HAP-1 (cell line): ENCODE measurements around the gene MAPK8.

Source experiments
- DNase-seq, 2 experiments: peaks; one replicate each; pipeline ENCODE4 v3.0.0-alpha.2; 2016 to 2020; ENCODE audit warnings: low spot score in 2 of 2
- H3K27me3 ChIP-seq: fragments of 250-450 bp; sonication (Bioruptor Pico); 2 replicates; pipeline ENCODE4 v1.5.1; 2020; ENCODE audit warnings: low read depth, mild to moderate bottlenecking, moderate library complexity
- H3K36me3 ChIP-seq: fragments of 250-450 bp; sonication (Bioruptor Pico); replicated peaks from 2 replicates; pipeline ENCODE4 v1.5.1; 2020; ENCODE audit warnings: mild to moderate bottlenecking
- H3K4me1 ChIP-seq: fragments of 250-450 bp; sonication (Bioruptor Pico); 2 replicates; pipeline ENCODE4 v1.5.1; 2020; ENCODE audit warnings: mild to moderate bottlenecking
- H3K4me3 ChIP-seq: fragments of 250-450 bp; sonication (Bioruptor Pico); 2 replicates; pipeline ENCODE4 v1.5.1; 2020; ENCODE audit warnings: mild to moderate bottlenecking, moderate library complexity
- H3K9me3 ChIP-seq: fragments of 250-450 bp; sonication (Bioruptor Pico); 2 replicates; pipeline ENCODE4 v1.5.1; 2020; ENCODE audit warnings: mild to moderate bottlenecking, moderate library complexity
- in situ Hi-C: fragments of 300-500 bp; cut with MboI; formaldehyde crosslinking; loops from 3 replicates; pipeline ENCODE4 v1.14.3; 2020; ENCODE audit warnings: low sequenced_read_pairs, inconsistent platforms, mixed read lengths

The MAPK8 gene

GRCh38 chr10:48450741-48451466 lies 144.4 kb downstream of the MAPK8 start:
- Histone ChIP-seq H3K36me3 (no peaks in the 10 kb centered on the region), H3K9me3 (no peaks in the 10 kb centered on the region), H3K27me3 (no peaks in the 10 kb centered on the region), H3K4me3 (no peak overlapping the region), H3K4me1 (no peaks in the 10 kb centered on the region)
- DNase-seq, result no peak
- in situ Hi-C loops, result no loop called here

- DNase-seq, result no peak
- no peaks in the 10 kb centered on the region for H3K36me3 ChIP-seq
- no peaks in the 10 kb centered on the region for H3K27me3 ChIP-seq
- no peaks in the 10 kb centered on the region for H3K4me1 ChIP-seq
- in situ Hi-C loops, result no loop called here
- no peak overlapping the region for H3K4me3 ChIP-seq
- no peaks in the 10 kb centered on the region for H3K9me3 ChIP-seq
Observed at GRCh38 chr10:48451969-48452878, 145.7 kb downstream of the MAPK8 start.

- Histone ChIP-seq H3K4me1 (no peaks in the 10 kb centered on the region), H3K9me3 (no peaks in the 10 kb centered on the region), H3K36me3 (no peaks in the 10 kb centered on the region), H3K27me3 (no peaks in the 10 kb centered on the region), H3K4me3 (no peak overlapping the region)
- in situ Hi-C loops, result no loop called here
- DNase-seq, result no peak
Observed at GRCh38 chr10:48452879-48453412, 146.5 kb downstream of the MAPK8 start.

GRCh38 chr10:48453451-48454301 lies 147.2 kb downstream of the MAPK8 start:
- no peaks in the 10 kb centered on the region for H3K36me3 ChIP-seq
- in situ Hi-C loops, result no loop called here
- no peaks in the 10 kb centered on the region for H3K9me3 ChIP-seq
- no peaks in the 10 kb centered on the region for H3K4me1 ChIP-seq
- DNase-seq, result no peak
- no peak overlapping the region for H3K4me3 ChIP-seq
- no peaks in the 10 kb centered on the region for H3K27me3 ChIP-seq

DNA sequence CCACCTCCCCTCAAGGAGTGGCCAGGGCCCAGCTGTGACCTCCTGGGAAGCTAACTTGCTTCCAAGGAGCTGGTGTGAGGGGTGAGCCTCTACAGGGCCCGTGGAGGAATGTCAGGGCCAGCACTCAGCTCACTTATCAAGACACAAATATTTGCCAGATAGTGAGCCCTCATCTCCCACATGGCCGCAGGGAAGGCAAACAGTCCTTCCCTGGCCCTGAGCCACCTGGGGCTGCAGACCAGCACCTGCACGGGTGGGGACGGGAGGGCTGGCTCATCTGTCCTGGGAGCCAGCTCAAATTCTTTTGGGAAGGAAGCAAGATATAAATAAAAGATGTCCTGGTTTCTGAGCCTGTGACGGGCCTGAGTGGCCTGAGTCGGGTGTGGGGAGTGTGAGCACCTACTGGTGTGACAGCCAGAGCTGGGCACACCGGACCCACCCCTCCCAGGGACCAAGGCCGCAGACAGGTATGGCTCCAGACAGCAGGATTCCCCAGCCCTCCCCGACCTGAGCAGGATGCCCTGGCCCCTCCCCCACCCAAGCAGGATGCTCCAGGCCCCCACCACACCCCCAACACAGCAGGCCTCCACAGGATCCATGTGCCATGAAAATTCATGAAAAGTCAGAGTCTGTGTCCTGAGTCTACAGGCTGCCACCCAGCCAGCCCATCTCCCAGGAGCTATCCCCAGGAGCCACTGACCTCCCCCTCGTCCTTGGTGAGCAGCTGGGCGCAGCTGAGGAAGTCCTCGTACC lies 148.0 kb downstream of the MAPK8 start:
- DNase-seq, result no peak
- Histone ChIP-seq H3K9me3 (no peaks in the 10 kb centered on the region), H3K4me1 (no peaks in the 10 kb centered on the region), H3K4me3 (no peak overlapping the region), H3K36me3 (no peaks in the 10 kb centered on the region), H3K27me3 (no peaks in the 10 kb centered on the region)
- in situ Hi-C loops, result no loop called here

DNA sequence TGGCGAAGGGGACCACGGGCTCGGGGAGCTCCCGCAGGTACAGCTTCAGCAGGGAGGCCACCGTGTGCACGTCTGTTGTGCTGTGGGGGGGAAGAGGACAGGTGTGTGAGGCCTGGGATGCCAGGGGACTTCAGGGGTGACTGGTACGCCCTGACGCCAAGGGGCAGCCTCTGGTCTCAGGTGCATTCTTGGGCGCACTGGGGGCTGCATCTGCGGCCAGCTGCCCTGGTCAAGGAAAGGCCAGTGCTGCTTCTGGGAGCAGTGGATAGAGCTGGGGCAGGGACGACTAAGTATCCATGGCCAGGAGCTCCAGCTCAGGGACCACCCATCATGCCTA lies 148.5 kb downstream of the MAPK8 start:
- Histone ChIP-seq H3K36me3 (no peaks in the 10 kb centered on the region), H3K4me3 (no peak overlapping the region), H3K4me1 (no peaks in the 10 kb centered on the region), H3K9me3 (no peaks in the 10 kb centered on the region), H3K27me3 (no peaks in the 10 kb centered on the region)
- in situ Hi-C loops, result no loop called here
- no peak for DNase-seq

DNA sequence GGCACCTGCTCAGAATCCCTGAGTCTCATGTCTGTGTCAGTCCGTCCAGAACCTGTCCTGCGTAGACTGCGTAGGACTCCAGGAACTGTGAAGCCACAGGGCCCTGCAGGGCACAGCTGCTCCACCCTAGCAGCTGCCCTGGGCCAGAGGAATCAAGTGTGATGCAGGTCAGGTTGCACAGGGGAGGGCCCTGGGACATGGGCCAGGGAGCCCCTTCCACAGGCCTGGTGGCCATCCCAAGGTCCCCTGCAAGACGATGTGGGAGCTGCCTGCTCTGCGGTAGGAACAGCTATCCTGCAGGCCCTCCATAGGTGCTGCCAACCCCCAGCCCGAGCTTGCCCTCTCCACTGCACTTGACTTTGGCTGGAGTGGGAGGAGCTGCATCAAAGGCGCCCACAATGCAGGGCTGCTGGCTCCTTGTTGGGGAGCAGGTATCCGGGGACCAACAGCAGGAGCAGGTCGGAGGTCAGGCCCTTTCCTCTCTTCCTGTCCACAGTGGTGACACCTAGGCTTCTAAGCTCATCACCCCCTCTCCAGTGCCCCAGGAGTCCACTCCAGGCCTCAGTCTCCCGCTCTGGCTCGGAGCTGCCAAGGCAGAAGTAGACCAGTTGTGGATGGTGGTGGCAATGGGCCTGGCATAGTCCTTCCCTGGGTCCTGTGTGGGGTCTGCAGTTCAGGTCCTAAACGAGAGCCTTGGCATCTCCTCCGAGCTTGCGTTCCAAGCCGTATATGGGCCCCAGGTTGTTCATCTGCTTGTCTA lies 149.1 kb downstream of the MAPK8 start:
- Histone ChIP-seq H3K4me1 (no peaks in the 10 kb centered on the region), H3K9me3 (no peaks in the 10 kb centered on the region), H3K27me3 (no peaks in the 10 kb centered on the region), H3K36me3 (no peaks in the 10 kb centered on the region), H3K4me3 (no peak overlapping the region)
- in situ Hi-C loops, result no loop called here
- no peak for DNase-seq

GRCh38 chr10:48456361-48456804 lies 149.9 kb downstream of the MAPK8 start:
- Histone ChIP-seq H3K9me3 (no peaks in the 10 kb centered on the region), H3K4me1 (no peaks in the 10 kb centered on the region), H3K27me3 (no peaks in the 10 kb centered on the region), H3K4me3 (no peak overlapping the region), H3K36me3 (no peaks in the 10 kb centered on the region)
- in situ Hi-C loops, result no loop called here
- DNase-seq, result no peak

DNA sequence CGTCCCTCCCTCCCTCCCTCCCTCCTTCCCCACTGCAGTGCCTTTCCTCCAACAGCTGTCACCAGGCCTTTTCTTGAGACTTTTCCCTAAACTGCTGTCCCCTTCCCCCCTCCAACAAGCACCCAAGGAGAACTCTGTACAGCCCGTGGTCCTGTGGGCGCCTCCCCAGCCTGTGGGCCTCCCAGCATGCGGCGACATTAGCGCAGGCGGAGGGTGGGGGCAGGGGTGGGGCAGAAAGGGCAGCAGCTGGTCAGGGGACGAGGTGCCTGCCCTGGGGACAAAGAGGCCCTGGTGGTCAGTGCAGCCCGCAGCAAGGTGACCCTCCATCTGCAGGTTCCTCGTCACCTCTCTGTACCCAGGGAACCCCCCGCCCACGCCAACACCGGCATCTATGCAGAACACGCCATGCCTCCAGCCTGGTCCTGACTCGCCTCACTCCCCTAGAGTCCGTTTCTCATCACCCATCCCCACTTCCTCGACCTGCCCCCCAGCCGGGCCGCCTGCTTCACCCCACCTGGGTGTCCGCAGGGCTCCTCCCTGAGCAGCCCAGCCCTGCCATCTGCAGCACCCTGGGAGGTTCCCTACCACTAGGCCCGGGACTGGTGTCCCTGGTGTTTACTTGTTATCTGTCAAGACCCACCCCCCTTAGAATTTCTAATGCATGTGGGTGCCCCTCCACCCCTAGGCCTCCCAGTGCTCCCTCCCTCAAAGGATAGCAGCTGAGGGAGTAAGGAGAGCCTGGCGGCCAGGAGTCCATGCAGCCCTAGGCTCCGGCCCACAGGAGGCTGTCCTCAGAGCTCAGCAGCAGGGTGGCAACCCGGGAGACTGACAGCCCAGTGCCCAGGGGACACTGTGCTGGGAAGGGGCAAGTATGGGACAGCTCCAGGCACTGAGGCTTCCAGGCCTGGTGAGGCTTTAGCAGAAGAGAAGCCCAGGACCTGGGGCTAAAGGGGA lies 150.6 kb downstream of the MAPK8 start:
- H3K27me3 ChIP-seq, result no peaks in the 10 kb centered on the region
- H3K4me3 ChIP-seq, result no peak overlapping the region
- DNase-seq, result no peak
- in situ Hi-C loops, result no loop called here
- no peaks in the 10 kb centered on the region for H3K4me1 ChIP-seq
- H3K9me3 ChIP-seq, result no peaks in the 10 kb centered on the region
- H3K36me3 ChIP-seq, result no peaks in the 10 kb centered on the region

GRCh38 chr10:48457949-48458661 lies 151.6 kb downstream of the MAPK8 start:
- Histone ChIP-seq H3K4me3 (no peak overlapping the region), H3K27me3 (no peaks in the 10 kb centered on the region), H3K36me3 (no peaks in the 10 kb centered on the region), H3K9me3 (no peaks in the 10 kb centered on the region), H3K4me1 (no peaks in the 10 kb centered on the region)
- no peak for DNase-seq
- in situ Hi-C loops, result no loop called here

DNA sequence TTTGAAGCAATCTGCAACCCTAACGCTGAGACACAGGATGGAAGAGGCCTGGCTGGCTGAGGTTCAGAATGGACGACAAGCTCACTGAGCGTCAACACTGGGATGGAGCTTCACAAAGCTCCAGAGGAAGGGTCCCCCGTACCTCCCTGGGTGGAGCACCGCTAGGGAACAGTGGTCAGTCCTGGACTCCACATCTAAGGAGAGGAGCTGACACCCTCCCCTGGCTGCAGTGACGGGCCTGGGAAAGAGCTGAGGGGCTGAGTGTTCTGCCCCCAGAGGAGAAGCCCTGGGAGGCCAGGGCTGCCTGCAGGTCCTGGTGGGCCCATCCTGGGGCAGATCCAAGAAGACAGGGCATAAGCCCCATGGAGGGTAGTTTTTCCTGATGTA lies 152.2 kb downstream of the MAPK8 start:
- no peaks in the 10 kb centered on the region for H3K4me1 ChIP-seq
- in situ Hi-C loops, result no loop called here

More for the DNA sequence above, 152.2 kb downstream of the MAPK8 start:
- Histone ChIP-seq H3K27me3 (no peaks in the 10 kb centered on the region), H3K4me3 (no peak overlapping the region), H3K36me3 (no peaks in the 10 kb centered on the region), H3K9me3 (no peaks in the 10 kb centered on the region)
- no peak for DNase-seq
